Thymus (tissue), 11 donors: ENCODE data around the gene CYB5RL. TPM values are rescaled to one million over a fixed set of nuclear protein-coding genes. Genes with fewer than 3 reads are reported as not detected.

Source experiments
- DNase-seq, 9 donors: peaks; one replicate each; pipeline ENCODE4 v3.0.0-alpha.2; 2013; ENCODE audit warnings: low spot score in 9 of 9, low read depth in 6 of 9, missing footprints in 1 of 9
- H3K27ac ChIP-seq, 2 donors: one replicate each; pipeline ENCODE4 v1.5.1; 2013; ENCODE audit warnings: control low read depth in 1 of 2, low read depth in 1 of 2, low read length in 1 of 2, mild to moderate bottlenecking in 1 of 2, moderate library complexity in 1 of 2
- H3K27me3 ChIP-seq, 2 donors: one replicate each; pipeline ENCODE4 v1.5.1; 2013; ENCODE audit warnings: low read length in 1 of 2; ENCODE audit not compliant: control insufficient read depth in 2 of 2, insufficient read depth in 1 of 2
- H3K36me3 ChIP-seq, 2 donors: one replicate each; pipeline ENCODE4 v1.5.1; 2013; ENCODE audit warnings: low read length in 1 of 2, mild to moderate bottlenecking in 1 of 2, moderate library complexity in 1 of 2; ENCODE audit not compliant: control insufficient read depth in 2 of 2, insufficient read depth in 2 of 2
- H3K4me1 ChIP-seq, 2 donors: one replicate each; pipeline ENCODE4 v1.5.1; 2013; ENCODE audit warnings: low read length in 2 of 2; ENCODE audit not compliant: control insufficient read depth in 2 of 2, insufficient read depth in 2 of 2
- H3K4me3 ChIP-seq, 2 donors: one replicate each; pipeline ENCODE4 v1.5.1; 2013; ENCODE audit warnings: low read length in 2 of 2, control low read depth in 1 of 2, mild to moderate bottlenecking in 1 of 2
- H3K9me3 ChIP-seq, 2 donors: one replicate each; pipeline ENCODE4 v1.5.1; 2013; ENCODE audit warnings: low read length in 1 of 2, mild to moderate bottlenecking in 1 of 2; ENCODE audit not compliant: control insufficient read depth in 2 of 2, insufficient read depth in 1 of 2
- WGBS: extraction: QIAGEN DNeasy Blood & Tissue Kit; methylation state at CpG from one replicate; pipeline ENCODE4 v1.1.7; 2013; 5-methylcytosine and 5-hydroxymethylcytosine counted together
- polyA plus RNA-seq: library from polyadenylated mRNA; stranded (reverse); fragments of 200-250 nt; gene quantifications from one replicate; pipeline ENCODE4 v1.2.3, GENCODE V29; 2013
- total RNA-seq: library from RNA; stranded (reverse); fragments of 120-200 nt; gene quantifications from one replicate; pipeline ENCODE4 v1.2.4, GENCODE V29; 2013
- donor health status: healthy.

CYB5RL gene
- total and polyA plus RNA-seq, 2 donors = 1.9 to 2.6 TPM

DNA sequence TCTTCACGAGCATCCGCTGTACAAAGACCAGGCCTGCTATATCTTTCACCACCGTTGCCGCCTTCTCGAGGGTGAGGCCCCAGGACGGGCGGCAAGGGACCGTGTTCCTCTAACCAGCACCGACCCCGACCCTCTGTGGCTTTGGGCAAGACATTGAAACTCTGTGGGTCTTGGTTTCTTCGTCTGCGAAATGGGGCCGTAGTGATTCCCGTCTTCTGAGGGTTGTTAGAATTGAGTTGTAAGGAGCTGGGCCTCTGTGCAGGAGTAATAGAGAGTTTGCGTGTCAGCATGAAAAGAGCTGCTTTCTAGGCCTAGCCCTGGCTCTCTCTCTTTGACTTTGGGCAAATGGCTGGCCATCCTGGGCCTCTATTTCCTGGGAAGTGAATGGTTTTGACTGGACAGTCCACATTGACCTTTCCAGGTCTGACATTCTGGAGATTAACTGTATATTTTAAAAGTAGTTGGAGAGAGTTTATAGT lies 728 bp upstream of the CYB5RL start:
- Histone ChIP-seq H3K27ac (peak overlapping the region in 1 of 2 donors; percentile 54), H3K36me3 (peaks cover 12 to 20% of the 10 kb centered on the region in 2 donors), H3K4me1 (peaks cover 4 to 15% of the 10 kb centered on the region in 2 donors), H3K9me3 (peaks cover 0 to 4% of the 10 kb centered on the region in 2 donors), H3K27me3 (no peaks in the 10 kb centered on the region), H3K4me3 (peak overlapping the region; percentile 86 to 92)
- WGBS = 2% methylated on average over 15 of the region's 15 CpGs
- peak in 3 of 9 donors; percentile 1 to 21 (median 13) for DNase-seq

DNA sequence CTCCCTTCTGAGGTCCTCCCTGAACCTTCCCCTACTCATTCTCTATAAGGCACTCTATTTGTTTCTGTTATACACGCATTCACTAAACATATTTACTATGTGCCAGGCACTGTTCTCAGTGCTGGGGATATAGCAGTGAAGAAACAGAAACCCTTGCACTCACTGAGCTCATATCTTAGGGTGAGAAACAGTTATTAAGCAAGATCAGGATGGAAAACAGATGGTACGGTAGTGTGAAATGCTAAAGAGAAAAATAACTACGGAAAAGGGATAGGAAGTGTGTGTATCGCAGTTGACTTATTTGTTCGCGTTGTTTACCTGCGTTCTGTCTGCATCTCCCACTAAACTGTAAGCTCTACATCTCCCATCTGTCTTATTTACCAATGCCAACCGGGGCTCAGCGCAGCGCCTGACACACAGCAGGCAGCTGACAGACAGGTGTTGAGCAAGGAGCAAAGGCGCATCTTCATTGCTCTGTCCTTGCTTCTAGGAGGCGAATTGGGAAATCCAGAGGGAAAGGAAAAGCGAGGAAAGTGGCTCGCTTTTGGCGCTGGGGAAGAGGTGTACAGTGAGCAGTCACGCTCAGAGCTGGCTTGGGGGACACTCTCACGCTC lies 572 bp downstream of the CYB5RL start:
- Histone ChIP-seq H3K27me3 (no peaks in the 10 kb centered on the region), H3K36me3 (peaks cover 6 to 10% of the 10 kb centered on the region in 2 donors), H3K4me1 (peaks cover 4 to 15% of the 10 kb centered on the region in 2 donors), H3K4me3 (peak overlapping the region; percentile 86 to 92), H3K9me3 (peaks cover 0 to 4% of the 10 kb centered on the region in 2 donors), H3K27ac (no peak overlapping the region)
- DNase-seq = peak in 1 of 9 donors; percentile 9
- WGBS = 18% methylated on average over 17 of the region's 17 CpGs

- no peaks in the 10 kb centered on the region for H3K4me1 ChIP-seq
- H3K9me3 ChIP-seq = no peaks in the 10 kb centered on the region
- H3K27me3 ChIP-seq = no peaks in the 10 kb centered on the region
- H3K27ac ChIP-seq = no peak overlapping the region
- H3K36me3 ChIP-seq = peaks cover 0 to 5% of the 10 kb centered on the region in 2 donors
- no peak for DNase-seq
- WGBS = 96% methylated on average over 5 of the region's 5 CpGs
- no peak overlapping the region for H3K4me3 ChIP-seq
These were observed 6.4 kb downstream of the CYB5RL start for GRCh38 chr1:54193453-54193852.

GRCh38 chr1:54191525-54191924 lies 8.3 kb downstream of the CYB5RL start:
- H3K27me3 ChIP-seq = no peaks in the 10 kb centered on the region
- peaks cover 0 to 5% of the 10 kb centered on the region in 2 donors for H3K36me3 ChIP-seq
- 96% methylated on average over 1 of the region's 1 CpG for WGBS
- no peak overlapping the region for H3K4me3 ChIP-seq
- no peaks in the 10 kb centered on the region for H3K4me1 ChIP-seq
- DNase-seq = no peak
- H3K27ac ChIP-seq = no peak overlapping the region
- H3K9me3 ChIP-seq = no peaks in the 10 kb centered on the region

- no peak overlapping the region for H3K4me3 ChIP-seq
- peaks cover 0 to 5% of the 10 kb centered on the region in 2 donors for H3K36me3 ChIP-seq
- H3K27ac ChIP-seq = no peak overlapping the region
- no peaks in the 10 kb centered on the region for H3K4me1 ChIP-seq
- 99% methylated on average over 9 of the region's 9 CpGs for WGBS
- no peak for DNase-seq
- H3K27me3 ChIP-seq = no peaks in the 10 kb centered on the region
- no peaks in the 10 kb centered on the region for H3K9me3 ChIP-seq
These were observed 9.3 kb downstream of the CYB5RL start for GRCh38 chr1:54190526-54190925.

DNA sequence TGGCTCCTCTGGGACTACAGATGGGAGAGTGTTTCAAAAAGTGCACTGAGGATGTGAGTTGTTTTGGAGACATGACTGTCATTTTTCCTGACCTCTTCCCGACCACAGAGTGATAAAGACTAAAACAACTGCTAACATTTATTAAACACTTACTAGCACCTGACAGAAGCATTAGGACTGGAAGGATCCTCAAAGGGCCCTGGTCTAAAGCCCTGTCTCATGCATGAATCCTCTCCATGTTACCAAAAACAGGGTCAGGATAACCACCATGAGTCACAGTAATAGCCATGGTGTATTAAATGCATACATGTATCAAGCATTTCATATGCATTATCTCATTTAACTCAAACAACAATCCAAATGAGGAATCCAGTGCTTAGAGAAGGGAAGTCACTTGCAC lies 11.5 kb downstream of the CYB5RL start:
- H3K36me3 ChIP-seq = peaks cover 0 to 5% of the 10 kb centered on the region in 2 donors
- no peak for DNase-seq
- no peaks in the 10 kb centered on the region for H3K27me3 ChIP-seq
- 94% methylated on average over 1 of the region's 1 CpG for WGBS
- no peaks in the 10 kb centered on the region for H3K4me1 ChIP-seq
- H3K27ac ChIP-seq = no peak overlapping the region
- H3K4me3 ChIP-seq = no peak overlapping the region
- H3K9me3 ChIP-seq = no peaks in the 10 kb centered on the region

- no peak for DNase-seq
- H3K9me3 ChIP-seq = no peaks in the 10 kb centered on the region
- peaks cover 2 to 5% of the 10 kb centered on the region in 2 donors for H3K36me3 ChIP-seq
- no peaks in the 10 kb centered on the region for H3K4me1 ChIP-seq
- H3K27ac ChIP-seq = no peak overlapping the region
- no peaks in the 10 kb centered on the region for H3K27me3 ChIP-seq
- 99% methylated on average over 3 of the region's 3 CpGs for WGBS
- H3K4me3 ChIP-seq = no peak overlapping the region
These were observed 13.8 kb downstream of the CYB5RL start for GRCh38 chr1:54186056-54186455.

DNA sequence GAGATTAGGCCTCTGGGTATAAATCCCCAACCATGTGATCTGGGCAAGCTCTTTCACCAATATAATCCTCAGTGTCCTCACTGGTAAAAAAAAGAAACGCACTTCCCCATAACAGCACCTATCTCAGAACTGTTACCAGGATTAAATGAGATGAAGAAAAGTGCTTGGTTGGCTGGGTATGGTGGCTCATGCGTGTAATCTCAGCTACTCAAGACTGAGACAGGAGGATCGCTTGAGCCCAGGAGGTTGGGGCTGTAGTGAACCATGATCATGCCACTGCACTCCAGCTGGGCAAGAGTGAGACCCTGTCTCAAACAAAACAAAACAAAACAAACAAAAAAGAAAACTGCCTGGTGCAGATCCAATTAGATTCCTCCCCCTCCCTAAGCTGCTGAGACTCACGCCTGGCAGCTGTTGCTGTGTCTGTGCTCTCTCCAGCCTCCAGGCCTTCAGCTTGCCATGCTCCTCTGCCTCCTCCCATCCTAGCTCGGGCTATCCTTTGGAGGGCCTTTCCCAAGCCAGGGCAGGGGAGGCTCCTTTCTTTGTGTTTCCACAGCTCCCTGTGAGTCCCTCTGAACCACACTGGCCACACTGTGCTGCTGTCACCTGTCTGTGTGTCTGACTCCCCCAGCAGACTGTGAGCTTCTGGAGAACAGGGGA lies 19.0 kb downstream of the CYB5RL start:
- DNase-seq = no peak
- Histone ChIP-seq H3K27ac (no peak overlapping the region), H3K36me3 (peaks cover 2 to 3% of the 10 kb centered on the region in 2 donors), H3K4me1 (no peaks in the 10 kb centered on the region), H3K27me3 (no peaks in the 10 kb centered on the region), H3K9me3 (no peaks in the 10 kb centered on the region), H3K4me3 (no peak overlapping the region)
- WGBS = 97% methylated on average over 5 of the region's 5 CpGs

DNA sequence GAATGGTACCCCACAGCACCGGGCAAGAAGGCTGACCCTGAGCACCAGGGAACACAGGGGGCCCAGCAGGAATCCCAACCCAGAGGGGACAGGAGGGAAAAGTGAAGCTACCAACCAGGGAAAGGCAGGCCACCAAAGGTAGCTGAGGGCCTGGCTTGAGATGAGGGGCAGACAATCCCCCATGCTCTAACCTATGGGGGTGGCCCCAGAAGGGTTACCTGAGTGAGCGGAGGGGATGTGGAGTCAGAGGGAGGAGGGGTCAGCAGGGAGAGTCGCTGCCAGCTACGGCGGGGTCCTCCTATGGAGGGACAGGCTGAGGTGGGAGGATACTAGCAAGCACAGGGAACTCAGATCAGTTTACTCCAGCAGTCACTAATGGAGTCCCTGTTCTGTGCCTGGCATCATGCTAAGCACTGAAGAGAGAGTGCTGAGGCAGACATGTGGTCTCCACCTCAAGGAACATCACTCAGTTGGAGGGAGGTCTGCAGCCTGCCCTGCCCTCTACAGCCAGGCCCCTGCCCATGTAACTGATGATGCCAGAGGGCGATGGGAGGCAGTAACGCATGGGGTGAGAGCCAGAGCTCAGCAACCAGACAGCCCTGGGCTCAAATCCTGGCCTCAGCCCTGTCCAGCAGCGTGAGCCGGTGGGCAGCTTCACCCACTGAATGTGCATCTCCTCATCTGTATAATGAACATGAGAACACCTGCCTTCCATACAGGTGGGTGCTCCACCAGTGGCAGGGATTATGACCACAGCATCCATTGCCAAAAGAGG lies 21.3 kb downstream of the CYB5RL start:
- WGBS = 91% methylated on average over 9 of the region's 9 CpGs
- no peaks in the 10 kb centered on the region for H3K27me3 ChIP-seq
- peaks cover 0 to 2% of the 10 kb centered on the region in 2 donors for H3K4me1 ChIP-seq
- H3K36me3 ChIP-seq = peaks cover 2 to 3% of the 10 kb centered on the region in 2 donors
- H3K9me3 ChIP-seq = no peaks in the 10 kb centered on the region
- H3K4me3 ChIP-seq = no peak overlapping the region
- no peak overlapping the region for H3K27ac ChIP-seq
- no peak for DNase-seq
